Measurements from ENCODE around the gene OR11L1.

The OR11L1 gene

GRCh38 chr1:247841796-247842195 is at the start of gene OR11L1:
Gene OR11L1, minus strand, starts transcription at chr1:247841896. Its CDS starts 0 bp downstream, at chr1:247841896.
- DNase-seq (ENCODE audit: low read depth): no peak

DNA sequence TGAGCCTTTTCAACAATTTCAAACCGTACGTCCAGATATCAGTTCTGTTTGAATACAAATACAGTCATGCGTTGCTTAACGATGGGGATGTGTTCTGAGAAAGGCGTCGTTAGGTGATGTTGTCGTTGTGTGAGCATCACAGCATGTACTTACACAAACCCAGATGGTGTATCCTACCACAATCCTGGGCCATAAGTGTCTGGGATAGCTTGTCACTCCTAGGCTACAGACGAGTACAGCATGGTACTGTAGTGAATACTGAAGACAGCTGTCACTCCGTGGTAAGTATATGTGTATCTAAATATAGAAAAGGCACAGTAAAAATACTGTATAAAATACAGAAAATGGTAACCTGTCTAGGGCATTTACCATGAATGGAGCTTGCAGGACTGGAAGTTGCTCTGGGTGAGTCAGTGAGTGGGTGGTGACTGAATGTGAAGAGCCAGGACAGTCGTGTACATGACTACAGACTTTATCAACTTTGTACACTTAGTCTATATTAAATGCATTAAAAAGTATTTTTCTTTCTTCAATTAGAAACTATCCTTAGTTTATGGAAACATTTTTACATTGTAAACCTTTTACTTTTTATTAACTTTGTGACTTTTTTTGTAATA is 43.2 kb upstream of the OR11L1 start:
- DNase-seq (ENCODE audit: low read depth): no peak

DNA sequence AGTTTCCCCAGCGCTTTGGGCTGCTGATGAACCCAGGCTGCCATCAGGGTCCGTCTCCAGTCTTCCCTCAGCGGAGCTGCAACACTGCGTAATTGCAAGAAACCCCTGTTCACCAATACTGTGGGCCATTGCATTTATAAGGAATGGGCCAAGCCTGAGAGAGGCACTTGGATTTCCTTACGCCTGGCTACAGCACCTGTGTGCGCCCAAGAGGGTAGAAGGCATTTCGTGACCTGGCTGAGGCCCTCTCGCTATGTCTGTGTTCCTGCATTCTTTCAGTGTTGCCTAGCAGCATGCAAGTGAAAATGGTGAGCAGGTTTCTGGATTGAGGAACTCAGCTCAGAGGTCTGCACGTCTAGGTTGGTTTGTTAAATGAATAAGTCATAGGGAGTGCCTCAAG is 41.6 kb upstream of the OR11L1 start:
- DNase-seq (ENCODE audit: low read depth): no peak

- DNase-seq (ENCODE audit: low read depth): no peak
These were observed 23.7 kb upstream of the OR11L1 start for GRCh38 chr1:247865416-247865815.

DNA sequence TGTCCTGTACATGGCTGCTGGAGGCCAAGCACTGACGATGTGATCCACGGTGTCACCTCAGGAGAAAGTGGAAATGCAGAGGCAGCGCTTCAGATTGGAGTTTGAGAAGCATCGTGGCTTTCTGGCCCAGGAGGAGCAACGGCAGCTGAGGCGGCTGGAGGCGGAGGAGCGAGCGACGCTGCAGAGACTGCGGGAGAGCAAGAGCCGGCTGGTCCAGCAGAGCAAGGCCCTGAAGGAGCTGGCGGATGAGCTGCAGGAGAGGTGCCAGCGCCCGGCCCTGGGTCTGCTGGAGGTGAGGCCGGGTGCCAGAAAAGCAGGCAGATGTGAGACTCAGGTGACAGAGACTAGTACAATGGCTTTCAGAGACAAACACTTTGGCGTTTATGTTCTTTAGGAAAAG is 22.9 kb upstream of the OR11L1 start:
- no peak for DNase-seq (ENCODE audit: low read depth)

GRCh38 chr1:247862756-247863155 is 21.1 kb upstream of the OR11L1 start:
- DNase-seq (ENCODE audit: low read depth): no peak

GRCh38 chr1:247857985-247858619 is 16.4 kb upstream of the OR11L1 start:
- DNase-seq (ENCODE audit: low read depth): no peak

GRCh38 chr1:247857069-247857984 is 15.6 kb upstream of the OR11L1 start, which contains the start of gene TRIM58:
Gene TRIM58, plus strand, starts transcription at chr1:247857187. Its CDS starts 60 bp downstream, at chr1:247857247.
- DNase-seq (ENCODE audit: low read depth): no peak

GRCh38 chr1:247855911-247856310 is 14.2 kb upstream of the OR11L1 start:
- DNase-seq (ENCODE audit: low read depth): no peak

GRCh38 chr1:247854899-247855545 is 13.3 kb upstream of the OR11L1 start:
- DNase-seq (ENCODE audit: low read depth): no peak

GRCh38 chr1:247849616-247850015 is 7.9 kb upstream of the OR11L1 start:
- no peak for DNase-seq (ENCODE audit: low read depth)

DNA sequence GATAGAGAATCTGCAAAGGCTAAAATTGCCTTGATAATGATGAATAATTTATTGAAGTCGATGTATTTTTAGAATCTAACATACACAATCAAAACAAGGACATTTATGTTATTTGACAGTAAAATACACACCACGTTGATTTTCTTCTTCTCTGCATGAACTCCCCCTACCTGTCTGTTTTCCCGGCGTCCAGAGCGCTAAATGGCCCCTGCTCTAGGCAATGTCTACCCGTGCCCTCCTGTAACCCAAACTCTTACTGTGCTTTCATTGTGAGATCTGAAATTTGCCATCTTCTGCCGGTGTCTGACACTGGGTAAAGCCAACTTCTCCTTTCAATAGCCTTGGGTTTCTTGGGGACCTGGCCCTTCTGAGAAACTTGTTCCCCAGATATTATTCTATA is 6.7 kb upstream of the OR11L1 start:
- DNase-seq (ENCODE audit: low read depth): no peak

DNA sequence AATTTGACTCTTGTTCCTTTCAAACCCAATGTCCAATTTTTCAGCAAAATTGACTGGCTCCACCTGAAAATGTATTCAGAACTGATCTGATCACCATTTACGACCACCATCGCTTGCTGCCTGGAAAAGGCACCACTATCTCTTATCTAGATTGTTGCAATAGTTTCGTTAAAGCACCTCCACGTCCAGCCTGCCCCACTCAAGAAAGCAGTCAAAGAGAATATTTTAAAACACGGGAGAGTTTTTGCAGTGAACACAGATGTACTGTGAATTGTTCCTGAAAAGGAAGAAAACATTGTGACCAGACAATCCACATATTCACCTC is 4.0 kb upstream of the OR11L1 start:
- no peak for DNase-seq (ENCODE audit: low read depth)

DNA sequence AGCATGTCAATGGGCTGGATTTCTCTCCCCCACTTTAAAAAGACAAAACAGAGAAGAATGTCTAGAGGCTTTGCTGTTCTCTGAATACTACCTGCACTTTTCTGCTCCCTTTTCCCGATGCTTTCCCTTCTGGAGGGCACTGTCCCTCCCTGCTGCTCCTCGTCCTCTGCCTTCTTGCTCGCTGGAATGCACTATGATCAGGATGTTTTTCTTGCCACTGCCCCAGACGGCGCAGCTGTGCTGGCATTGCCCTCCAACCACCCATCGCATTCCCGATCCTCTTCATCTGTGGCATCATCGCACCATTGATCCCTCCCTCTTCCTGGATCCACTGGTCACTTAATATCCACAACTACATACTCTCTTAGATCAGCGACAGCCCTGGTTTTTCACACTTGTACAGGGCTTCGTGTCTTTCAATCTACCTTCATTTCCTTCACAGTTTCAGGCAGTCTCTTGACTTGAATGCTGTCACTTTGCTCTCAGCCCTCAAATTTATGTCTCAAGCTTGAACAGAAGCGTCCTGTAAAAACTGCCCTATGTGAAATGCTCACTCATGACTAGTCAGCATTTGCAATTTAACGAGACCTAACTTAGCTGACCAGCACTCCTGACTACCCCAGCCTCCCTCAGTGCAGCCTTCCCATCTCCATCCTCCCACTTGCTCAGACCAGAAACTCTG is 3.5 kb upstream of the OR11L1 start:
- DNase-seq (ENCODE audit: low read depth): no peak

DNA sequence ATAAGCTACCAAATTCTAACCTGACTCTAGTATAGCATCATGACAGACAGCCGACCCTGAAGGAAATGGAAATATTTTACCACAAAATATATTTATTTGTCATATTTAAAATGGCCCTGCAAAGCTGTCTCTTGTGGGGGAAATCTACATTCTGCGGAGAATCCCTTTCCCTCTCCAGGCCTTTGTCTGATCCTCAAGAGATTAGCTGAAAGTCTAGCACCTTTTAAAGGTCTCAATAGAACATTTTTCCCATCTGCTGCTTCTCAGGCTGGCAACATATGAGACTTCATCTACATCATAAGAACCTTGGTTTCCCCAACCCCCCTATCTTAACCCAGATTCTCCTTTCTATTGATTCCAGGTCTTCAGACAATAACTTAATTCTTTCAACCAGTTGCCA is 1.7 kb upstream of the OR11L1 start:
- DNase-seq (ENCODE audit: low read depth): no peak

DNA sequence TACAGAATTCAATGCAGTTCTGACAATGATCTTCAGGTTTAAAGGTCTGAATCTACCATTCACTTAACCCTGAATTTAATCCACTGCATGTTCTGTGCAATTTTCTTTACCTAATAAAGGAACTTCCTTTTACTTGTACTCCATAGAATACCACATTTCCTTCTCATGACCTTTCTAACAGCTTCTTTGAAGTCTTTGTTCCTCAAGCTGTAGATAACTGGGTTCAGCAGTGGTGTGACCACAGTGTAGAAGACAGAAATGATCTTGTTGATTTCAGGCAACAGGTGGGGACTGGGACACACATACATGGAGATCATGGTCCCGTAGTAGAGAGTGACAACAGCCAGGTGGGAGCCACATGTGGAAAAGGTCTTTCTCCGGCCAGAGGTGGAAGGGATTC is 878 bp downstream of the OR11L1 start:
- no peak for DNase-seq (ENCODE audit: low read depth)

- DNase-seq (ENCODE audit: low read depth): no peak
These were observed 8.1 kb downstream of the OR11L1 start for GRCh38 chr1:247833601-247834000.

- DNase-seq (ENCODE audit: low read depth): no peak
These were observed 12.0 kb downstream of the OR11L1 start for GRCh38 chr1:247829656-247830055.

DNA sequence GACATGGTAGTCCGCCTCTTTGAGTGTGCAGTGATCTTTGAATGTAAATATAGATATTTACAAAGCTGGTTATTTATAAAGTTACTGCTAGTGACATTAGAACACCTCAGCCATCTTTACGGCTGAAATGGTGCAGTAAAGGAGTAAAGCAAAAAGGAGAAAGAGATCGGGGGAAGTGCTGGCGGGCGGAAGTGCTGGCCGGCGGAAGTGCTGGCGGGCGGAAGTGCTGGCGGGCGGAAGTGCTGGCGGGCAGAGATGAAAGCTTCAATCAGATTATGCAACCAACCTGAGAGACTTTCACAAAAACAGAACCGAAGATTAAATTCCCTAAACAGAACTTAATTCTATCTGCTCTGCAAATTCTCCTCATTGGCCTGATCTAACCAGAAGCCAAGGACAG is 16.3 kb downstream of the OR11L1 start:
- no peak for DNase-seq (ENCODE audit: low read depth)

- DNase-seq (ENCODE audit: low read depth): no peak
These were observed 17.7 kb downstream of the OR11L1 start, which contains the start of gene OR14A16 for GRCh38 chr1:247824023-247824422. Gene OR14A16, minus strand, starts transcription at chr1:247824119. Its CDS starts 8,390 bp downstream, at chr1:247815729.

- DNase-seq (ENCODE audit: low read depth): no peak
These were observed 19.6 kb downstream of the OR11L1 start for GRCh38 chr1:247822060-247822459.

- DNase-seq (ENCODE audit: low read depth): no peak
These were observed 29.1 kb downstream of the OR11L1 start for GRCh38 chr1:247812637-247813036.
